ENCODE measurements around the gene PLRG1. TPM values are rescaled to one million over a fixed set of nuclear protein-coding genes. Genes with fewer than 3 reads are reported as not detected.

The PLRG1 gene
- total RNA-seq, 4 donors from 2014 or later, result 22.5 to 48.2 (median 42.9) TPM

DNA sequence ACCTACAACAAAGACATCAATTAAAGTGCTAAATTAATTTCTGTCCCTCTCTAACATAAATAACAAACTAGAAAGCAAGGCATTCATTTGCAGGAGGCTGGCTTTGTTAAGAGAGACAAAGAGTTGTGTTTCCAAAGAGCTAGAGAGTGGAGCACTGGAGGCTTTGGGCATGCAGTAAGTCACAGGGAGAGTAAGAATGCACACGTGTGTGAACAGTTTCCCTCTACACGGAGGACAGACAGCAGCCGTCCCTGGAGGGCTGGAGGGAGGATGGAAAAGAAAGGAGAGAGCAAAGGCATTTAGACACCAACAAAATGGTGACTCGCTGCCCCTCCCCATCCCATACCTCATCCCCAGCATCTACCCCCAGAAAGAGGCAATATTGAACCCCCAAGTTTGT lies 38.2 kb downstream of the PLRG1 start:
- no peak for TF ChIP-seq POLR2A (IDR thresholded peaks at IDR 0.05)
- no peak for TF ChIP-seq POLR2AphosphoS5 (IDR thresholded peaks at IDR 0.05)
- TF ChIP-seq EP300 (IDR thresholded peaks at IDR 0.05; ENCODE audit: low read depth), result no peak
- TF ChIP-seq, protein P1, sequence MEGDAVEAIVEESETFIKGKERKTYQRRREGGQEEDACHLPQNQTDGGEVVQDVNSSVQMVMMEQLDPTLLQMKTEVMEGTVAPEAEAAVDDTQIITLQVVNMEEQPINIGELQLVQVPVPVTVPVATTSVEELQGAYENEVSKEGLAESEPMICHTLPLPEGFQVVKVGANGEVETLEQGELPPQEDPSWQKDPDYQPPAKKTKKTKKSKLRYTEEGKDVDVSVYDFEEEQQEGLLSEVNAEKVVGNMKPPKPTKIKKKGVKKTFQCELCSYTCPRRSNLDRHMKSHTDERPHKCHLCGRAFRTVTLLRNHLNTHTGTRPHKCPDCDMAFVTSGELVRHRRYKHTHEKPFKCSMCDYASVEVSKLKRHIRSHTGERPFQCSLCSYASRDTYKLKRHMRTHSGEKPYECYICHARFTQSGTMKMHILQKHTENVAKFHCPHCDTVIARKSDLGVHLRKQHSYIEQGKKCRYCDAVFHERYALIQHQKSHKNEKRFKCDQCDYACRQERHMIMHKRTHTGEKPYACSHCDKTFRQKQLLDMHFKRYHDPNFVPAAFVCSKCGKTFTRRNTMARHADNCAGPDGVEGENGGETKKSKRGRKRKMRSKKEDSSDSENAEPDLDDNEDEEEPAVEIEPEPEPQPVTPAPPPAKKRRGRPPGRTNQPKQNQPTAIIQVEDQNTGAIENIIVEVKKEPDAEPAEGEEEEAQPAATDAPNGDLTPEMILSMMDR (IDR thresholded peaks at IDR 0.05), result no peak
- 70% methylated on average over 4 of the region's 4 CpGs; no CpG with 5 or more reads in 1 of the 2 donors for WGBS, 2 donors (ENCODE audit: low coverage in 1 of 2)
- H3K27ac ChIP-seq, result no peak overlapping the region
- no peak overlapping the region for H3K4me3 ChIP-seq
- intact Hi-C loops (cut with DNase I; ENCODE audit: low total_unique reads), result no loop called here
- DNase-seq, result no peak
- no peaks in the 10 kb centered on the region for H3K9me3 ChIP-seq
- peaks cover 4% of the 10 kb centered on the region for H3K27me3 ChIP-seq
- no peaks in the 10 kb centered on the region for H3K4me1 ChIP-seq
- H3K36me3 ChIP-seq, result no peaks in the 10 kb centered on the region
- in situ Hi-C loops (cut with MboI; ENCODE audit: low pct_ligation_motif_present in 1 of 4, low pct_unique_long_range_greater_than_20kb in 1 of 4, low sequenced_read_pairs in 3 of 4), result loop anchor here in 1 of 4 donors (25.0 kb wide), 1 partner anchor 725 kb away; the partner anchor contains the start of gene SFRP2

DNA sequence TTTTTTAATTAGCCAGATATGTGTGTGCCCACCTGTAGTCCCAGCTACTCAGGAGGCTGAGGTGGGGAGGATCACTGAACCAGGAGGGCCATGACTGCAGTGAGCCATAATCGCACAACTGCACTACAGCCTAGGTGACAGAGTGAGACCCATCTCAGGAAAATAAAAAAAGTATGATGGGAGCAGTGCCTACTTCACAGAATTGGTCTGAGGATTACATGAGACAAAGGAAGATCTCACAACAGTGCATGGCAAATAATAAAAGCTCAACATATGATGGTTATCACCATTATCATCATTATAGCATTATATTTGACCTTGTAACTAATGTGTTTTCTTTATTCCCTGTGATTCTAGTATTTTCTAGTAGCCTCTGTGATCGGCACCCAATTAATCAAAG lies 38.7 kb downstream of the PLRG1 start:
- intact Hi-C loops (cut with DNase I; ENCODE audit: low total_unique reads), result no loop called here
- 73 to 100% methylated on average over 2 of the region's 2 CpGs for WGBS, 2 donors (ENCODE audit: low coverage in 1 of 2)
- Histone ChIP-seq H3K36me3 (no peaks in the 10 kb centered on the region), H3K27me3 (peaks cover 4% of the 10 kb centered on the region), H3K4me1 (no peaks in the 10 kb centered on the region), H3K27ac (no peak overlapping the region), H3K4me3 (no peak overlapping the region), H3K9me3 (no peaks in the 10 kb centered on the region)
- in situ Hi-C loops (cut with MboI; ENCODE audit: low pct_ligation_motif_present in 1 of 4, low pct_unique_long_range_greater_than_20kb in 1 of 4, low sequenced_read_pairs in 3 of 4), result loop anchor here in 1 of 4 donors (25.0 kb wide), 1 partner anchor 724 kb away; the partner anchor contains the start of gene SFRP2
- TF ChIP-seq POLR2A (IDR thresholded peaks at IDR 0.05) (no peak), EP300 (IDR thresholded peaks at IDR 0.05; ENCODE audit: low read depth) (no peak), POLR2AphosphoS5 (IDR thresholded peaks at IDR 0.05) (no peak)
- TF ChIP-seq, protein P1 (IDR thresholded peaks at IDR 0.05), result no peak
- DNase-seq, result no peak

DNA sequence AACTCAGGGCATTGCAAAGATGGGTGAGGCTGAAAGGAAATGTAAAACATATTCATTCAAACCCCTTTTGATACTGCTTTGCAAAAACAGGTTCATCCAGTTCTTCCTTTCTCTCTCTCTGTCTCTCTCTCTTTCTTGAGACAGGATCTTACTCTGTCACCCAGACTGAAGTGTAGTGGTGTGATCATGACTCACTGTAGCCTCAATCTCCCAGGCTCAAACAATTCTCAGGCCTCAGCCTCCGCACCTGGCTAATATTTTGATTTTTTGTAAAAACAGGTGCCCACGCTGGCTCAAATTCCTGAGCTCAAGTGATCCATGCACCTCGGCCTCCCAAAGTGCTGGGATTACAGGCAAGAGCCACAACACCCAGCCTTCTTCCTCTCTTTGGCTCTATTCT lies 43.0 kb downstream of the PLRG1 start:
- intact Hi-C loops (cut with DNase I; ENCODE audit: low total_unique reads), result loop anchor here (5.0 kb wide), 1 partner anchor 110 kb away; no protein-coding TSS in a partner anchor
- Histone ChIP-seq H3K27ac (no peak overlapping the region), H3K36me3 (no peaks in the 10 kb centered on the region), H3K9me3 (no peaks in the 10 kb centered on the region), H3K4me3 (no peak overlapping the region), H3K27me3 (peaks cover 6% of the 10 kb centered on the region), H3K4me1 (peaks cover 0 to 3% (median 0%) of the 10 kb centered on the region in 4 donors)
- in situ Hi-C loops (cut with MboI; ENCODE audit: low pct_ligation_motif_present in 1 of 4, low pct_unique_long_range_greater_than_20kb in 1 of 4, low sequenced_read_pairs in 3 of 4), result loop anchor here in 2 of 4 donors (10.0 to 25.0 kb wide), 2 partner anchors 102 to 720 kb away; partner anchors contain the start of gene SFRP2 (in 1 of the 2)
- WGBS, 2 donors (ENCODE audit: low coverage in 1 of 2), result 87% methylated on average over 3 of the region's 3 CpGs; no CpG with 5 or more reads in 1 of the 2 donors
- TF ChIP-seq, protein P1 (IDR thresholded peaks at IDR 0.05), result no peak
- TF ChIP-seq POLR2A (IDR thresholded peaks at IDR 0.05), result no peak
- TF ChIP-seq POLR2AphosphoS5 (IDR thresholded peaks at IDR 0.05), result no peak
- no peak for TF ChIP-seq EP300 (IDR thresholded peaks at IDR 0.05; ENCODE audit: low read depth)
- no peak for DNase-seq

DNA sequence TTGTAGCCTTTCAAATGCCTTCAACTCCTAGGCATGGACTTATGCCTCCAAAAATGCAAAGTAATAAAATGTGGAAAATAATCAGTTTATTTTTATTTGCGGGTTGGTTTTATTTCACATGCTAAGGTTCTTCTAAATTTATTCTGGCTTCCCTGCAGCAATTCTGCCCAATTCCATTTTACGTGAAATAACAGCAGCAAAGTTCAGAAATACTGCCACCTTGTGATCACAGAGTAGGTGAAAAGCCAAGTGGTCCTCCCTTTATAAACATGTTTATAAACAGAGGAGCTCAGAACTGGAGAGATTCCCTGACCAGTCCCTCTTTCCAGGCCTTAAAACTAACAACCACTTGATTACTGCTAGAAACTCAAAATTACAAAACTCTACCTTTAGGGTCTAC lies 43.9 kb downstream of the PLRG1 start:
- H3K9me3 ChIP-seq, result no peaks in the 10 kb centered on the region
- no peaks in the 10 kb centered on the region for H3K36me3 ChIP-seq
- H3K27me3 ChIP-seq, result peaks cover 6% of the 10 kb centered on the region
- 1 to 16% methylated on average over 2 of the region's 2 CpGs for WGBS, 2 donors (ENCODE audit: low coverage in 1 of 2)
- no peak for DNase-seq
- H3K4me1 ChIP-seq, result peaks cover 0 to 3% (median 0%) of the 10 kb centered on the region in 4 donors
- no peak overlapping the region for H3K27ac ChIP-seq
- intact Hi-C loops (cut with DNase I; ENCODE audit: low total_unique reads) (loop anchor here (5.0 kb wide), 1 partner anchor 109 kb away; no protein-coding TSS in a partner anchor), in situ Hi-C loops (cut with MboI; ENCODE audit: low pct_ligation_motif_present in 1 of 4, low pct_unique_long_range_greater_than_20kb in 1 of 4, low sequenced_read_pairs in 3 of 4) (loop anchor here in 2 of 4 donors (10.0 to 25.0 kb wide), 2 partner anchors 101 to 719 kb away; partner anchors contain the start of gene SFRP2 (in 1 of the 2))
- H3K4me3 ChIP-seq, result no peak overlapping the region
- TF ChIP-seq EP300 (IDR thresholded peaks at IDR 0.05; ENCODE audit: low read depth), result no peak
- TF ChIP-seq, protein P1 (IDR thresholded peaks at IDR 0.05), result peak in 4 of 5 experiments; percentile 34 to 46 (median 38)
- no peak for TF ChIP-seq POLR2A (IDR thresholded peaks at IDR 0.05)

All from transverse colon (tissue), 4 donors.